Ovary (tissue), 9 donors: ENCODE data around the gene SRC. TPM values are rescaled to one million over a fixed set of nuclear protein-coding genes. Genes with fewer than 3 reads are reported as not detected.
A peak's percentile ranks its signal among the peaks of the same experiment; 100 is the strongest.

ENCODE experiments used
- DNase-seq, 5 donors: peaks; one replicate each; pipeline ENCODE4 v3.0.0-alpha.2; 2019 to 2020
- H3K27ac ChIP-seq, 2 donors: fragments of 200-600 bp; one replicate each; pipeline versions ENCODE4 v1.5.1 to v1.8.0; 2019 to 2022
- H3K27me3 ChIP-seq: fragments of 200-600 bp; one replicate; pipeline ENCODE4 v1.8.0; 2022
- H3K36me3 ChIP-seq: fragments of 200-600 bp; sonication (generic); one replicate; pipeline ENCODE4 v1.5.1; 2019
- H3K4me1 ChIP-seq: one replicate; pipeline ENCODE4 v1.8.1; 2013; ENCODE audit warnings: mild to moderate bottlenecking, moderate library complexity; ENCODE audit not compliant: insufficient read depth
- H3K4me3 ChIP-seq: fragments of 200-600 bp; sonication (generic); one replicate; pipeline ENCODE4 v1.5.1; 2017
- H3K9me3 ChIP-seq, 2 donors: fragments of 200-600 bp in 1 of 2; sonication (generic) in 1 of 2; one replicate each; pipeline versions ENCODE4 v1.5.1 to v1.8.1; 2013 to 2019; ENCODE audit warnings: mild to moderate bottlenecking in 1 of 2, moderate library complexity in 1 of 2
- EP300 ChIP-seq: sonication (generic); formaldehyde crosslinking; IDR thresholded peaks from one replicate; pipeline ENCODE4 v1.6.1; 2017; ENCODE audit warnings: antibody characterized with exemption
- POLR2A ChIP-seq: fragments of 450-650 bp; IDR thresholded peaks from one replicate; pipeline ENCODE4 v1.6.1; 2017; ENCODE audit warnings: antibody characterized with exemption, mild to moderate bottlenecking, moderate library complexity
- WGBS, 3 donors: extraction: QIAGEN DNeasy Blood & Tissue Kit in 1 of 3; methylation state at CpG; one replicate each; pipeline versions ENCODE4 v1.1.5 to v1.1.7; 2013 to 2017; 5-methylcytosine and 5-hydroxymethylcytosine counted together
- intact Hi-C, 4 donors: fragments of 100-400 bp; cut with DNase I; formaldehyde crosslinking; loops; one replicate each; pipeline versions ENCODE4 v1.11.0 to v1.15.1; 2022 to 2023
- polyA plus RNA-seq, 2 donors: library from polyadenylated mRNA; stranded (reverse); fragments of 200-250 nt in 1 of 2; fragments of 350-450 nt in 1 of 2; fragmentation: Illumina TruSeq in 1 of 2; extraction: RNeasy Lipid Tissue Mini Kit (QIAGEN cat#74804) in 1 of 2; gene quantifications; one replicate each; pipeline ENCODE4 v1.2.3, GENCODE V29; 2013 to 2014
- total RNA-seq, 7 donors: library from RNA; depleted of rRNA in 2 of 7; stranded (reverse); fragments of >200 nt in 2 of 7; fragmentation: NEBNext Ultra II Directional in 3 of 7; extraction: Animal tissue kit (Norgen Biotek cat#: 25700) in 3 of 7; gene quantifications; one replicate each; pipeline versions ENCODE4 v1.1.0 to v1.2.4, GENCODE V29; 2016 to 2023
- TF ChIP-seq, protein P1 (sequence below), 3 donors: fragments of 450-650 bp in 2 of 3; fragments of 200-600 bp in 1 of 3; IDR thresholded peaks; one replicate each; pipeline versions ENCODE4 v1.5.1 to v1.8.0; 2016 to 2022; ENCODE audit warnings: antibody characterized with exemption in 3 of 3, mild to moderate bottlenecking in 1 of 3
- donor health status: DM: no; HTN: no; CAD: no; lungs with moderate emphysema.
- donor health status: DM: no; HTN: no; CAD: no.
- donor health status: Bipolar disorder and iron deficiency.
- donor health status: DM: yes; HTN: yes; CAD: no.
- donor health status: DM: no; HTN: no; CAD: no.
- donor health status: DM: yes; HTN: yes; CAD: no.

The SRC gene
- total and polyA plus RNA-seq, 9 donors, result 17.0 to 72.7 (median 34.7) TPM

- H3K4me3 ChIP-seq, result no peak overlapping the region
- no peaks in the 10 kb centered on the region for H3K27me3 ChIP-seq
- no peaks in the 10 kb centered on the region for H3K9me3 ChIP-seq
- H3K27ac ChIP-seq, result no peak overlapping the region
- WGBS, 3 donors, result 63 to 94% (median 86%) methylated on average over 7 of the region's 7 CpGs
- H3K4me1 ChIP-seq, result peaks cover 5% of the 10 kb centered on the region
- H3K36me3 ChIP-seq, result no peaks in the 10 kb centered on the region
- intact Hi-C loops, result loop anchor here in 1 of 4 donors (10.0 kb wide), 1 partner anchor 54 kb away; no protein-coding TSS in a partner anchor
- peak in 2 of 5 donors; percentile 7 to 31 for DNase-seq
- no peak for TF ChIP-seq EP300
- no peak for TF ChIP-seq POLR2A
- TF ChIP-seq, protein P1, sequence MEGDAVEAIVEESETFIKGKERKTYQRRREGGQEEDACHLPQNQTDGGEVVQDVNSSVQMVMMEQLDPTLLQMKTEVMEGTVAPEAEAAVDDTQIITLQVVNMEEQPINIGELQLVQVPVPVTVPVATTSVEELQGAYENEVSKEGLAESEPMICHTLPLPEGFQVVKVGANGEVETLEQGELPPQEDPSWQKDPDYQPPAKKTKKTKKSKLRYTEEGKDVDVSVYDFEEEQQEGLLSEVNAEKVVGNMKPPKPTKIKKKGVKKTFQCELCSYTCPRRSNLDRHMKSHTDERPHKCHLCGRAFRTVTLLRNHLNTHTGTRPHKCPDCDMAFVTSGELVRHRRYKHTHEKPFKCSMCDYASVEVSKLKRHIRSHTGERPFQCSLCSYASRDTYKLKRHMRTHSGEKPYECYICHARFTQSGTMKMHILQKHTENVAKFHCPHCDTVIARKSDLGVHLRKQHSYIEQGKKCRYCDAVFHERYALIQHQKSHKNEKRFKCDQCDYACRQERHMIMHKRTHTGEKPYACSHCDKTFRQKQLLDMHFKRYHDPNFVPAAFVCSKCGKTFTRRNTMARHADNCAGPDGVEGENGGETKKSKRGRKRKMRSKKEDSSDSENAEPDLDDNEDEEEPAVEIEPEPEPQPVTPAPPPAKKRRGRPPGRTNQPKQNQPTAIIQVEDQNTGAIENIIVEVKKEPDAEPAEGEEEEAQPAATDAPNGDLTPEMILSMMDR (IDR thresholded peaks at IDR 0.05), result no peak
Measured at GRCh38 chr20:37348792-37349516, 3.0 kb downstream of the SRC start.

DNA sequence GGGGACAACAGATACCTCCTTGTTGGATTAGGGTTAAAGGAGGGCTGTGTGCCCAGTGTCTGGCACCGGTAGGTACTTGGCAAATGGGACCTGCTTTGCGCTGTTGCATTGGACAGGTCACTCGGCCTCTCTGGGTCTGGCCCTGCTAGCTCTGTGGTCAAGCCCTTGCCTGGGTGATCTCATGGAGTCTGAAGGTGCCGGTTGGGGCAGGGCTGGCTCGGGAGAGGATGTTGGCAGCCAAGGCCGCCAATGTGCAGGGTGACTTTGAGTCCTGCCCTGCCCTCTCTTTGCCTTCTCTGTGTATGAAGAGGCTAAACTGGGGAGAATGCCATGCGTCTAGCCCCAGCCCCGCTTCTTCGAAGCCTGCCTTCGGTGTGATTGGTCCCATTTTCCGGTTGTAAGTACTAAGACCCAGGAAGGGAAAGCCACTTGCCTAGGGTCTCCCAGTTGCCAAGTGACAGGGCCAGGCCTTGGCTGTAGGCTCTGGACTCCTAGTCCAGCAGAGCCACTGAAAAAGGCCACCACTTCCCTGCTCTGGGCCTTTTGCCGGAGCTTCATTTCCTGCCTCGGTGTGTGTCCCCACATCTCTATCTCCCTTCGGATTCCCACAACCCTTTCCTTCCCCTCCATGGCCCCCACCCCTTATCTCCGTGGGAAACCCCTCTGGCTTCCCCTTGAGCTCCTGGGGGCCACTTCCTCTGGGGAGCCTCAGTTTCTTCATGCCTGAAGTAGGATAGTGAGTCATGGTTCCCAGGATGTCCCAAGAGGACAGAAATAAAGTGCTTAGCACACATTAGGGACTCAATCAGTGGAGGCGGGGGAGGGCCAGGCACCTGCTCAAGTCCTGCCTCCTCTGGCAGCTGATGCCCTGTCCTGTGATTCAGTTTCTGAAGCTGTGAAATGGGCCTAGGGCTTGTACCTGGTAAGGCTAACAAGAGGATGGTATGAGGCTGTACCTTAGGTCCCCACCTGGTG lies 3.9 kb downstream of the SRC start:
- intact Hi-C loops, result loop anchor here in 1 of 4 donors (10.0 kb wide), 1 partner anchor 55 kb away; no protein-coding TSS in a partner anchor
- Histone ChIP-seq H3K9me3 (no peaks in the 10 kb centered on the region), H3K4me1 (peaks cover 5% of the 10 kb centered on the region), H3K27me3 (no peaks in the 10 kb centered on the region), H3K27ac (no peak overlapping the region), H3K36me3 (no peaks in the 10 kb centered on the region), H3K4me3 (no peak overlapping the region)
- peak in 2 of 5 donors; percentile 5 to 33 for DNase-seq
- WGBS, 3 donors, result 79 to 81% (median 81%) methylated on average over 16 of the region's 16 CpGs
- TF ChIP-seq, protein P1 (IDR thresholded peaks at IDR 0.05), result no peak
- TF ChIP-seq EP300, result no peak
- TF ChIP-seq POLR2A, result no peak

DNA sequence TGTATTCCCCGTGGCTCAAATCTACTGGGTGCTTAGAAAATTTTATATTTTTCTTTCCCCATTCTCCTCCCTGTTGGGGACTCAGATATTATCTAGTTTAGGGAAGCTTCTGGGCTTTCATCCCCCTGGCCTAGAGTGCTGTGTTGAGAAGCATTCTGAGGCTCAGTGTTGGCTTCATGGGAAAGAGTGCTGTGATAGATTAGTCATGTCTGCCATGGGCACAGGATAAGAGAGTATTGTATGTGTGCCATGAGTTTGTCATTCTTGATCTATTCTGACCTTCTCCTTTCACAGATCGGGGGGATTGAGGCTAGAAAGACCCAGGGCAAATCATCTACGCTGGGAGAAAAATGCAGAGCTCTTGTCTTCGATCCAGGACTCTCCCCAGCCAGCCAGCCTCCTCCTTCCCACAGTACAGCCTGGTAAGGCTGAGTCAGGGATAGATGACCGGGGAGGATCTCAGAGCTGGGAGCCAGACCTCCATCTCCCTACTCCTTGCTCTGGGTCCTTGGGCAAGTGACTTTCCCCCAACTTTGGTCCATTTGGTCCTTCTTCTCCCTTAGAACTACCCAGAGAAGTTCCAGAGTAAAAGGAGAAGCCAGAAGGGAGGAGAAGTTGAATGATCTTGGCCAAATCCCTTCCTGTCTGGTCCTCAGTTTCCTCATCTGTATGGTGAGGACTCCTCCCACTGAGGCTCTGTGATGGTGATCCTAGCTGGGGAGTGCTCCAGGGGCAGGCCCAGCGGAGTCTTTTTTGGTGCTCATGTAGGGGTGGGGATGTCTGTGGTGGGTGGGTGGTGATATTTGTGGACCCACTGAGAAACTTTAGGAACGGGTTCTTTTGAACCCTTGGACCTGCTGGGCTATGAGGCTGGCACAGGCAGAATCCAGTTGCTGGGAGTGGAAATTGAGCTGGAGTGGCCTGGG lies 5.0 kb downstream of the SRC start:
- peaks cover 5% of the 10 kb centered on the region for H3K4me1 ChIP-seq
- 81 to 84% (median 81%) methylated on average over 7 of the region's 7 CpGs for WGBS, 3 donors

More for the DNA sequence above, 5.0 kb downstream of the SRC start:
- Histone ChIP-seq H3K4me3 (no peak overlapping the region), H3K27ac (no peak overlapping the region), H3K9me3 (no peaks in the 10 kb centered on the region), H3K27me3 (no peaks in the 10 kb centered on the region), H3K36me3 (no peaks in the 10 kb centered on the region)
- no peak for DNase-seq
- no peak for TF ChIP-seq EP300
- TF ChIP-seq, protein P1 (IDR thresholded peaks at IDR 0.05), result no peak
- no peak for TF ChIP-seq POLR2A
- intact Hi-C loops, result no loop called here
